Measurements from ENCODE around the gene DGKI. TPM values are rescaled to one million over a fixed set of nuclear protein-coding genes. Genes with fewer than 3 reads are reported as not detected.
A peak's percentile ranks its signal among the peaks of the same experiment; 100 is the strongest.

DGKI gene
- total RNA-seq, 6 experiments from 2014 or later, result 1.2 to 2.2 (median 1.6) TPM

GRCh38 chr7:137462074-137462715 lies 384.6 kb downstream of the DGKI start:
- peak overlapping the region; percentile 52 for H3K4me3 Mint-ChIP-seq
- DNase-seq, result peak; percentile 41
- H3K9me3 Mint-ChIP-seq, result peaks cover 9% of the 10 kb centered on the region
- no peaks in the 10 kb centered on the region; the same call in 1 of the 2 replicates for H3K27me3 Mint-ChIP-seq (ENCODE audit: insufficient read depth)
- no peak for TF ChIP-seq CTCF (IDR thresholded peaks at IDR 0.05)
- H3K27ac Mint-ChIP-seq, result peak overlapping the region; percentile 75
- H3K4me1 Mint-ChIP-seq (ENCODE audit: low read depth), result peaks cover 35% of the 10 kb centered on the region
- peaks cover 12% of the 10 kb centered on the region for H3K36me3 Mint-ChIP-seq (ENCODE audit: low read depth)

- Mint-ChIP-seq H3K4me1 (ENCODE audit: low read depth) (peaks cover 54% of the 10 kb centered on the region), H3K4me3 (no peak overlapping the region), H3K27ac (no peak overlapping the region), H3K27me3 (ENCODE audit: insufficient read depth) (no peaks in the 10 kb centered on the region; the same call in 1 of the 2 replicates), H3K36me3 (ENCODE audit: low read depth) (peaks cover 7% of the 10 kb centered on the region), H3K9me3 (peaks cover 6% of the 10 kb centered on the region)
- no peak for DNase-seq
- no peak for TF ChIP-seq CTCF (IDR thresholded peaks at IDR 0.05)
These were observed 388.4 kb downstream of the DGKI start for GRCh38 chr7:137458399-137458798.

GRCh38 chr7:137454767-137455166 lies 392.0 kb downstream of the DGKI start:
- no peaks in the 10 kb centered on the region; the same call in 1 of the 2 replicates for H3K27me3 Mint-ChIP-seq (ENCODE audit: insufficient read depth)
- peak overlapping the region; percentile 38; the same call in 1 of the 2 replicates for H3K4me3 Mint-ChIP-seq

GRCh38 chr7:137454246-137454724 lies 392.5 kb downstream of the DGKI start:
- peak; percentile 69 for DNase-seq
- Mint-ChIP-seq H3K27me3 (ENCODE audit: insufficient read depth) (no peaks in the 10 kb centered on the region; the same call in none of the 2 replicates), H3K4me3 (peak overlapping the region; percentile 38; the same call in 1 of the 2 replicates), H3K27ac (peak overlapping the region; percentile 73), H3K9me3 (no peaks in the 10 kb centered on the region), H3K4me1 (ENCODE audit: low read depth) (peaks cover 37% of the 10 kb centered on the region), H3K36me3 (ENCODE audit: low read depth) (no peaks in the 10 kb centered on the region; the same call in none of the 2 replicates)
- peak; percentile 93 for TF ChIP-seq CTCF (IDR thresholded peaks at IDR 0.05)

More at GRCh38 chr7:137454767-137455166, 392.0 kb downstream of the DGKI start:
- peak overlapping the region; percentile 73 for H3K27ac Mint-ChIP-seq
- no peaks in the 10 kb centered on the region for H3K9me3 Mint-ChIP-seq
- H3K4me1 Mint-ChIP-seq (ENCODE audit: low read depth), result peaks cover 33% of the 10 kb centered on the region
- no peak for TF ChIP-seq CTCF (IDR thresholded peaks at IDR 0.05)
- no peaks in the 10 kb centered on the region; the same call in 1 of the 2 replicates for H3K36me3 Mint-ChIP-seq (ENCODE audit: low read depth)
- DNase-seq, result peak; percentile 1

- H3K27ac Mint-ChIP-seq, result no peak overlapping the region
- peaks cover under 1% of the 10 kb centered on the region for H3K36me3 Mint-ChIP-seq (ENCODE audit: low read depth)
- DNase-seq, result no peak
- no peak overlapping the region for H3K4me3 Mint-ChIP-seq
- peaks cover 37% of the 10 kb centered on the region for H3K4me1 Mint-ChIP-seq (ENCODE audit: low read depth)
- TF ChIP-seq CTCF (IDR thresholded peaks at IDR 0.05), result no peak
- H3K27me3 Mint-ChIP-seq (ENCODE audit: insufficient read depth), result no peaks in the 10 kb centered on the region; the same call in 1 of the 2 replicates
- H3K9me3 Mint-ChIP-seq, result peaks cover 3% of the 10 kb centered on the region; the same call in 1 of the 2 replicates
These were observed 393.4 kb downstream of the DGKI start for GRCh38 chr7:137453356-137453755.

Data from HFFc6 (cell line).